ENCODE data around the gene HIVEP2. TPM values are rescaled to one million over a fixed set of nuclear protein-coding genes. Genes with fewer than 3 reads are reported as not detected.

Gene HIVEP2
- polyA plus RNA-seq, 3 donors = 0.16 to 1.4 (median 0.64) TPM

DNA sequence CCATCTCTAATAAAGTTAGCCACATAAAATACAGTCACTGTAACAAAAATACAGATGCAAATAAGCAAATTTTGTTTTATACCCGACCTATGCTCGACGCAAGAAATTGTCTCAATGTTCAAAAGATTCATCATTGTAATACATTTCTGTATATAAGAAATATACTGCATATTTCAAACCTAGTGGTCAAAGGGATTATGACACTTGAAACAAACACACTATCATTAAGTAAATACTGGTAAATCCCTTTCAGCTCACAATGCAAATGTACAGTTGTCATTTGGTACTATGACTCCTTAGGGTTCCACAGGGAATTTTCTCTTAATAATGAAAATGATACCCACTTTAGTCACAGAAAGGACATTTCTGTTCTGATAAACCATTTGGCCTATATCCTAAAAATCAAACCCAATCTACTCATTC is 2.2 kb downstream of the HIVEP2 start:
- H3K9me3 ChIP-seq (replicated peaks in 1 of 2; ENCODE audit: control insufficient read depth in 1 of 2, insufficient read depth in 1 of 2, low read length in 2 of 2) = no peaks in the 10 kb centered on the region
- H4K20me1 ChIP-seq (ENCODE audit: insufficient read depth, low read length) = no peaks in the 10 kb centered on the region
- no peak overlapping the region for H3K9ac ChIP-seq (ENCODE audit: insufficient read depth, low read length, poor library complexity, severe bottlenecking)
- Mint-ChIP-seq H3K4me3 (peak overlapping the region; percentile 7 to 9), H3K36me3 (no peaks in the 10 kb centered on the region), H3K9me3 (no peaks in the 10 kb centered on the region), H3K27ac (peak overlapping the region in 1 of 7 donors; percentile 72), H3K4me1 (peaks cover 18% of the 10 kb centered on the region), H3K27me3 (ENCODE audit: low read depth in 3 of 3) (peaks cover 4 to 10% (median 8%) of the 10 kb centered on the region in 3 donors)
- H3K79me2 ChIP-seq (ENCODE audit: insufficient read depth, low read length) = no peaks in the 10 kb centered on the region
- H3K27ac ChIP-seq (ENCODE audit: low read depth in 1 of 2, low read length in 2 of 2) = no peak overlapping the region
- no peaks in the 10 kb centered on the region for H3K36me3 ChIP-seq (replicated peaks in 1 of 2; ENCODE audit: control insufficient read depth in 1 of 2, insufficient read depth in 2 of 2, low read length in 2 of 2)
- TF ChIP-seq, protein P1, sequence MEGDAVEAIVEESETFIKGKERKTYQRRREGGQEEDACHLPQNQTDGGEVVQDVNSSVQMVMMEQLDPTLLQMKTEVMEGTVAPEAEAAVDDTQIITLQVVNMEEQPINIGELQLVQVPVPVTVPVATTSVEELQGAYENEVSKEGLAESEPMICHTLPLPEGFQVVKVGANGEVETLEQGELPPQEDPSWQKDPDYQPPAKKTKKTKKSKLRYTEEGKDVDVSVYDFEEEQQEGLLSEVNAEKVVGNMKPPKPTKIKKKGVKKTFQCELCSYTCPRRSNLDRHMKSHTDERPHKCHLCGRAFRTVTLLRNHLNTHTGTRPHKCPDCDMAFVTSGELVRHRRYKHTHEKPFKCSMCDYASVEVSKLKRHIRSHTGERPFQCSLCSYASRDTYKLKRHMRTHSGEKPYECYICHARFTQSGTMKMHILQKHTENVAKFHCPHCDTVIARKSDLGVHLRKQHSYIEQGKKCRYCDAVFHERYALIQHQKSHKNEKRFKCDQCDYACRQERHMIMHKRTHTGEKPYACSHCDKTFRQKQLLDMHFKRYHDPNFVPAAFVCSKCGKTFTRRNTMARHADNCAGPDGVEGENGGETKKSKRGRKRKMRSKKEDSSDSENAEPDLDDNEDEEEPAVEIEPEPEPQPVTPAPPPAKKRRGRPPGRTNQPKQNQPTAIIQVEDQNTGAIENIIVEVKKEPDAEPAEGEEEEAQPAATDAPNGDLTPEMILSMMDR (IDR thresholded peaks at IDR 0.05) = peak; percentile 68
- H3K4me3 ChIP-seq (replicated peaks in 1 of 3; ENCODE audit: low read depth in 2 of 3, low read length in 3 of 3) = no peak overlapping the region
- WGBS (ENCODE audit: insufficient coverage) = no CpG with 5 or more reads among the region's 3 CpGs
- peak; percentile 32 to 68 (median 53) for DNase-seq
- H3K4me2 ChIP-seq (replicated peaks; ENCODE audit: extremely low read depth, low read length, poor library complexity, severe bottlenecking) = no peak overlapping the region
- H3K4me1 ChIP-seq (ENCODE audit: control insufficient read depth in 1 of 2, insufficient read depth in 2 of 2, low read length in 2 of 2) = peaks cover 18 to 19% of the 10 kb centered on the region in 2 donors
- no peak overlapping the region for H2AFZ ChIP-seq (ENCODE audit: insufficient read depth, low read depth, low read length, poor library complexity, severe bottlenecking)
- no peaks in the 10 kb centered on the region for H3K27me3 ChIP-seq (ENCODE audit: control insufficient read depth in 2 of 2, insufficient read depth in 2 of 2, low read length in 2 of 2)
- intact Hi-C loops (cut with micrococcal nuclease) = loop anchor here (10.0 kb wide), 2 partner anchors 122 to 248 kb away; partner anchors contain the start of gene AIG1 (in 1 of the 2)

DNA sequence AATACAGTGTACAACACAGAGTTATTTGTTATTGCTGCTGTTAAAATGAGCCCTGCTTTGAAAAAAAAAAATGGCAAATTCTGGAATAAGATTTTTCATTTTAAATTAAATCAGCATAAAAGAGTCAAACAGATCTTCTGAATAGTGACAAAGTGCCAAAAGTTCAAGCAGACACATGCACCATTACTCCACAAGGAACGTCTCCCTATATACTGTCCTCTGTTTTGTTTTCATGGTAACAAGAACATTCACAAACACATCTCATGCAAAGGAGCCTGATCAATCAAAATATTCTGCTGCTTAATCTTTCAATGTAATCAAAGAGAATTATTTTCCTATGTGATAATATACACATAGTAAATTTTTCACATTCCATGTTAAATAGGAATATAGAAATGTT is 2.7 kb downstream of the HIVEP2 start:
- no peaks in the 10 kb centered on the region for H3K9me3 ChIP-seq (replicated peaks in 1 of 2; ENCODE audit: control insufficient read depth in 1 of 2, insufficient read depth in 1 of 2, low read length in 2 of 2)
- DNase-seq = no peak
- Mint-ChIP-seq H3K27ac (no peak overlapping the region), H3K4me3 (no peak overlapping the region), H3K27me3 (ENCODE audit: low read depth in 3 of 3) (peaks cover 4 to 10% (median 8%) of the 10 kb centered on the region in 3 donors), H3K36me3 (no peaks in the 10 kb centered on the region), H3K9me3 (no peaks in the 10 kb centered on the region), H3K4me1 (peaks cover 15% of the 10 kb centered on the region)
- H3K4me1 ChIP-seq (ENCODE audit: control insufficient read depth in 1 of 2, insufficient read depth in 2 of 2, low read length in 2 of 2) = peaks cover 18 to 19% of the 10 kb centered on the region in 2 donors
- no peak overlapping the region for H3K4me2 ChIP-seq (replicated peaks; ENCODE audit: extremely low read depth, low read length, poor library complexity, severe bottlenecking)
- no peak overlapping the region for H3K27ac ChIP-seq (ENCODE audit: low read depth in 1 of 2, low read length in 2 of 2)
- H3K27me3 ChIP-seq (ENCODE audit: control insufficient read depth in 2 of 2, insufficient read depth in 2 of 2, low read length in 2 of 2) = no peaks in the 10 kb centered on the region
- H2AFZ ChIP-seq (ENCODE audit: insufficient read depth, low read depth, low read length, poor library complexity, severe bottlenecking) = no peak overlapping the region
- intact Hi-C loops (cut with micrococcal nuclease) = loop anchor here (10.0 kb wide), 2 partner anchors 123 to 247 kb away; partner anchors contain the start of gene AIG1 (in 1 of the 2)
- H3K36me3 ChIP-seq (replicated peaks in 1 of 2; ENCODE audit: control insufficient read depth in 1 of 2, insufficient read depth in 2 of 2, low read length in 2 of 2) = no peaks in the 10 kb centered on the region
- no peaks in the 10 kb centered on the region for H3K79me2 ChIP-seq (ENCODE audit: insufficient read depth, low read length)
- TF ChIP-seq, protein P1 (IDR thresholded peaks at IDR 0.05) = no peak
- whole genome bisulfite sequencing (ENCODE audit: insufficient coverage) = no CpG with 5 or more reads among the region's 1 CpG
- H4K20me1 ChIP-seq (ENCODE audit: insufficient read depth, low read length) = no peaks in the 10 kb centered on the region
- no peak overlapping the region for H3K9ac ChIP-seq (ENCODE audit: insufficient read depth, low read length, poor library complexity, severe bottlenecking)
- no peak overlapping the region for H3K4me3 ChIP-seq (replicated peaks in 1 of 3; ENCODE audit: low read depth in 2 of 3, low read length in 3 of 3)
